Kasumi-1 (cell line): ENCODE data around the gene HOXD9.
A peak's percentile ranks its signal among the peaks of the same experiment; 100 is the strongest.

Experiments
- DNase-seq, 2 experiments: peaks; one replicate each; lab custom pipeline; 2025; lab: John Stamatoyannopoulos, UW

Gene HOXD9

DNA sequence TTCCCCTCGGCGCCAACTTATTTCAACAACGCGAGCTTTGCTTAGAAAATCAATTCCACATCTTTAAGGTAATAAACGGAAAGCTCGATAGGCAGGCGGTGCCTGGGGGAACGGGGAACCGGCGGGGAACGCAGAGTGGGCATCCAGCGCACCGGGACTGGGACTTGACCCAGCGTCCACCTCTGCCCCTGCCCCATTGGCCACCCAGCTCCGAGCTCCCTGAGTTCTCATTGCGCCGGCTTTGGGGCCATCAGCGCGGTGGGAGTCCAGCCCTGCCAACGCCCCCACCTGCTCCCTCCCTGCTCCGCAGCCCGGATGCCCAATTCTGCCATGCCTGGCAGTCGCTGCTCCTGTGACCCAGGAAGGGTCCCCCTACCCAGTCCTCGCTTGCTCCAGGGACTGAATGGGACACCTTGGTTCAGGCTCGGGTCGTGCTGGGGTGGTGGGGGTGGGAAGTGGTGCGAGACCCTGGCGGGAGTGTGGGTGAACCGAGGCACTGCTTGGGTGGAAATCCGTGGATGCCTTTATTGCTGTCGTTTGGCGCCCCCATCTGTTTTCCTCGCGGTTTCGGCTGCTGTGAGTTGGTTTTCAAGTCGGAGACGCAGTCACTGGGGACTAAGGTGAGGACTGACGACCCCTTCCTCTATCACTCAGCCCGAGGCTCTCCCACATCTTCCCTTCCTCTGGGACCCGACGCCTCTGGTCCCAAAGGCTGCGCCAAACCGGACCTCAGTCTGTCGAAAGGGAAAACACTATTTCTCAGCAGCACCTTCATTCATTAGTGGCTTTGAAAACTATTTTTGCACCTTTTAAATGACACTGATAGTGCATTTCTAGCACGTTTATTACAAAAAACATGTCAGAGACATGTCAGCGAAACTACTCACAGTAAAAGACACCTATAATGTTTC lies 36.4 kb upstream of the HOXD9 start:
- peak; percentile 57 to 67 for DNase-seq

DNA sequence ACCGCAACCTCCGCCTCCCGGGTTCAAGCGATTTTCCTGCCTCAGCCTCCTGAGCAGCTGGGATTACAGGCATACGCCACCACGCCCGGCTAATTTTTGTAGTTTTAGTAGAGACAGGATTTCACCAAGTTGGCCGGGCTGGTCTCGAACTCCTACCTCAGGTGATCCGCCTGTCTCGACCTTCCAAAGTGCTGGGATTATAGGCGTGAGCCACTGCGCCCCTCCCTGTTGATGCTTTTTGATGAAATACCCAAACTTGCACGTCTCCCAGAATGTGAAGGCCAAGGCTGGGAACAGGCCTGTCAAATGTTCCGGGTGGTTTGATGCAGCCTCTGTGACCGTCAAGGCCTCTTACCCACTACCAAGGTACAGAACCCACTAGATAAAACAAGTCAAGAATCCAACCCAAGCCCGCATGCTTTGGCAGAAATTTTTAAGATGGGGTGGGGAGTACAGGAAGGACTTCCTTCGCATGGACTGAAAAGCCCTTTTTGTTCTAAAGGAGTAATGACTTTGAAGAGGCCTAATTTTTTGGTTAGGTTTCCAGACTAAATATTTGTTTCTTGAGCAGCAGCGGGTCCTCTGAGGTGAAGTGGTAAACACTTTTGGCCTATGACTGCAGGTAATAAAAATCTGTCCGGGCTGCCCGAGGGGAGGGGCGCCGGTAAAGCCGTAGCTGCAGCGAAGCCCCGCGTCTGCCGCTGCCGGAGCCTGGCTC lies 35.0 kb upstream of the HOXD9 start:
- no peak for DNase-seq

DNA sequence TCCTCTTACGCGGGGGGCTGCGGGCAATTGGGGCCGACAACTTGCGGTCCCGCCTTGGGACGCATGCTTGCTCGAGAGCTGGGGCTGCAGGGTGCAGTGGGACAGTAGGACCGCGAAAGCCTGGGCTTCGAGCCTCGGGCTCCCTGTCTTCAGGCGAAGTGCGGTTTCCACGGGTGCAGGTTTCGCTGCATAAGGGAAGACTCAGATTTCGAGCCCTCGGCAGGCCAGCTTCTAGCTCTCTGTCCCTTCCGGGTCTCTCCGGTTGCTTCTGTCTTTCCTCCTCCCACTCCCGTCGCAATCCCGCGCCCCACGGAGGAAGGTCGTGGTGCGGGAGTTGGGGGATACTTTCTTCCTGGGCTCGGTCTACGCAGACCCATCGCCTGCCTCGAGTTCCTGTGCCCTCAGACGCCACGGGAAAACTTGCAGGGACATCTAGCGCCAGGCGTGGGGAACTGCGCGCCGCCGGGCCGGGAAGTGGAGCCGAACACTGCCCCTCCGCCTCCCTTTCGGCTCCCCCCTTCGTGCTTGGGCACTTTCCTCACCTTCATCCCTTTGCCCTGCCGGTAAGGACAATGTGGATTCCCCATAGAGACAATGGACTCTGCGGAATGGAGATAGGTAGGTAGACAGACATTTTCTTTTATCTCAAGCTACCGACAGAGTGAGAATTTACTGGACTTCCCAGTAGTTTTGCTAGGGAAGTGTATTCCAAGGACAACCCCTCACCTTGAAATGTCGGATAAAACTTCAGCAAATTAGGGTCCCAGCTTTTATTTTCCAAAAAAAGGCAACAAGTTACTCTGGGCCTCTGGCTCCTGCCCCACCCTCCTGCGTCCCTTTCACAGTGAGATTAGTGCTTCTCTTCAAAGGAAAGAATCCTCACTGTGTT lies 34.2 kb upstream of the HOXD9 start:
- DNase-seq = peak; percentile 69 to 78

DNA sequence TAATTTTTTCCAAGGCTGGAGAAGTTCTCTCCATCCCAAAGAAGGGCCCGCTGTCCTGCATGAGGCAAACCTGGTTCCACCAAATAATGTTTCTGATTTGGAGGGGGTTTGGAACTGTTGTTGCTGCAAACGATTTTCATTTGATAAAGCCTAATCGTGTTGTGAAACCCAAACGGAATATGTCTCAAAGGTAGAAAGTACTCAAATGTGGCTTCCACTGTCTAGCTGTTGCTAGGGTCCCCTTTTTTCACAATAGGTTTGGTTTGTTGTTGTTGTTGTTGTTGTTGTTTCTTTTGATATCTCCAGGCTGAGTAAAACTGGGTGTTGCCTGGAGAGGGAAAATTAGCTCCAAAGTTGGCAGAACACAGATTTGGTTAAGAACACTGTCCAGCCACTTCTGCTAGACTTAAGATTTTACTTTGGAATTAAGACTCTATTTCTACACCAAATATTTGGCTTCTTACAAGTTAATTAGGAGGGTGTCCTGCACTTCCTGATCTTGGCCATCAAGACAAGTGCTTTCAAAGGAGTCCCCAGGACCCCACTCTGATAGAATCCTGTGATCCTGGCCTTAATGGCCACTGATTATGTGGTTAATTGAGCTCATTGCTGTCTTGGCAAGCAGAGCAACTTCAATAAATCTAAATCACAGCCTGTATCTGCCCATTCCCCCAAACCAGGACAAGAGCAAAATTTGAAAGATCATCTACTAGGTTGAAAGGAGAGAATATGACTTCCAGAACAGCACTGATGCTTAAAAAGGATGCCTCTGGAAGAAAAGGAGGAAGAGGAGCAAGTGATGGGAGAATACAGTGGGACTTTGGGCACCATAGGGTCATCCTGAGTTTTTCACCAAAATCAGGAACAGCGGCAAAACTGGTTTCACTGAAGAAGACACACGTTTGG lies 33.3 kb upstream of the HOXD9 start:
- DNase-seq = no peak

DNA sequence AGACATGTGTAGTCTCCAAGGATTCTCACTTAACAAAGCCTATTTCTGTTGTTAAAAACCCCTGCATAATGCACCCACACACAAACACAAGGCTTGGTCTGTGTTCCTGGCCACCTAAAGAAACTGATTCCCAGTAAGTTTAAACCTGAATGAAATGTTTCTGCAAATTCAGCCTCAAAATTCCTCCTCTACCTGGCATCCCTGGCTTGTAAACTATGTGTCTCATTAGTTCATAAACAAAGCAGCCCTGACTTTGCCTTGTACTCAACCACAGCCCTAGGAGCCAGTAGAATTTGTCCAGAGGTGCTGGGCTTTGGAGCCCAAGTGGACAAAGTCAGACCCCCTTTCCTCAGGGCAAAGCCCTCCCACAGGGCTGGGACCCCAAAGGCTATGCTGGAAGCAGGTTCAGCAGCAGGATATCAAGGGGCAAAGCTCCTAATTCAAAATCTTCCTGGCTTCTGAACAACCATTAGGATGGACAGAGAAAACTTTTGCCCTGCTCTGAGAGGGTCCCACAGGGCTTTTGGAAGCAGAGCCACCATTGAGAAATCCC lies 32.6 kb upstream of the HOXD9 start:
- no peak for DNase-seq

GRCh38 chr2:176090862-176091261 lies 31.7 kb upstream of the HOXD9 start:
- DNase-seq = no peak

GRCh38 chr2:176091329-176092258 lies 30.9 kb upstream of the HOXD9 start:
- DNase-seq = no peak

GRCh38 chr2:176092270-176093144 lies 30.0 kb upstream of the HOXD9 start, which contains the start of gene HOXD13:
Gene HOXD13, plus strand, starts transcription at chr2:176092721. Its CDS starts 170 bp downstream, at chr2:176092891.
- DNase-seq = peak; percentile 40 to 44

GRCh38 chr2:176093145-176093897 lies 29.2 kb upstream of the HOXD9 start:
- DNase-seq = peak; percentile 37 to 39

DNA sequence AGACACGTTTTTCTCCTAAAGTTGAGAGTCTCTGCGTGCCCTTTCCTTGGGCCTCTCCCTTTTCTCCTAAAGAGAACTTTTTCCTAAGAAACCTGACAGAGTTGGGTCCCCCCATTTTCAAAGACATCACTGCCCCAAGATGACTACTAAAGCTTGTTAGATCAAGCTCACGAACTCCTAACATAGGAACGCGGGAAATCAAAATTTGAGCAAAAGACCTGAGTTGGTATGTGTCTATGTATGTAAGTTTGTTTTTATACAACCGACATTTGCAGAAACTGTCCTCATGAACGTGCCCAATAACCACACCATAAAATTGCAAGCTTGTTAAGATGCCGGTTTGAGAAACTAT lies 28.6 kb upstream of the HOXD9 start:
- DNase-seq = no peak

DNA sequence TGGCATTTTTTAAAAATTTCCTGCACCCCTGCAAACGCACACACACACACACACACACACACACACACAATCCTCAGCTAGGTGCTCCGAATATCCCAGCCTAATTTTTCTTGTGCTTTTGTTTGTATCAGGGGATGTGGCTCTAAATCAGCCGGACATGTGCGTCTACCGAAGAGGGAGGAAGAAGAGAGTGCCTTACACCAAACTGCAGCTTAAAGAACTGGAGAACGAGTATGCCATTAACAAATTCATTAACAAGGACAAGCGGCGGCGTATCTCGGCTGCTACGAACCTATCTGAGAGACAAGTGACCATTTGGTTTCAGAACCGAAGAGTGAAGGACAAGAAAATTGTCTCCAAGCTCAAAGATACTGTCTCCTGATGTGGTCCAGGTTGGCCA lies 28.2 kb upstream of the HOXD9 start:
- DNase-seq = no peak

GRCh38 chr2:176095421-176095820 lies 27.1 kb upstream of the HOXD9 start:
- no peak for DNase-seq

DNA sequence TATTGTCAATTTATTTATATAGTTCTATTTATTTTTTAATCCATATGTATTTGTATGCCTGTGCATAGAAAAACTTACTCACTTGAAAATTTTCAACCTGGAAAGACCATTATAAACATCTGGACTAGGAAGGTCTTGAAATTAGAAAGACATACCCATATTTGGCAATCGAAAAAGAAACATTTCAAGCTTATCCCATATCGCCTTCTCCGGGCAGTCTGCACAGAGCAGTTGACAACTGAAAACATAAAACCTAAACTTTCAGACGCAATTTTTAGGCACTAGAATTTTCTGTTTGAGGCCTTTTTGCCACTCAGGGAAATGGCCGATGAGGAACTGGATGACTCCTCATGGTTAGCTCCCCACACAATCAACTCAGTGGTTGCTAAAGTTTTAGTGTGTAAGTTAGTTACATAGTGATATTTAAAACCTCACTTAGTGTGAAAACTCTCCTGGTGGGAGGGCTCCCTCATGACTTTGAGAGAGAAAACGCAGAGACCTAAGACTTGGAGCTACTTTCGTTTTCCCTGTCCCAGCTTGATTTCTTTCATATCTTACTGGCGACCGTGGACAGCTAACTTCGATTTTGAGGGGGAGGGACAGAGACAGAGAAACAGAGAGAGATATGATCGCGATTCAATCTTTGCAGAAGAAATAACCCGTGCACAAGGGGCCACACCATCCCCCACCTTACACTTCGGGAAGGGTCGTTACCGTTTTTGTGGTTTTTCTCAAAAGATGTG lies 26.1 kb upstream of the HOXD9 start:
- peak in 1 of 2 experiments; percentile 58 for DNase-seq

GRCh38 chr2:176096986-176097819 lies 25.3 kb upstream of the HOXD9 start:
- DNase-seq = peak; percentile 86 to 93

- no peak for DNase-seq
Measured at GRCh38 chr2:176097820-176098365, 24.6 kb upstream of the HOXD9 start.
